GM12878 (cell line): ENCODE data around the gene NHEJ1. TPM values are rescaled to one million over a fixed set of nuclear protein-coding genes. Genes with fewer than 3 reads are reported as not detected.

Experiments used
- CBFB ChIP-seq: IDR thresholded peaks from 2 replicates; pipeline ENCODE4 v1.6.1; 2016; ENCODE audit warnings: antibody characterized with exemption, low read depth
- CBX5 ChIP-seq: sonication (generic); IDR thresholded peaks from 2 replicates; pipeline ENCODE4 v1.6.1; 2016; ENCODE audit warnings: low read depth, moderate library complexity, mild to moderate bottlenecking, inconsistent platforms
- E2F4 ChIP-seq: IDR thresholded peaks from 2 replicates; pipeline ENCODE4 v1.6.1; 2012; ENCODE audit warnings: low read depth, low read length, improper control_type of control experiment
- EGR1 ChIP-seq, 2 experiments: IDR thresholded peaks; 1 replicate in 1 of 2; 2 replicates in 1 of 2; pipeline ENCODE4 v1.6.1; 2011 to 2012; ENCODE audit warnings: low read depth in 2 of 2, low read length in 2 of 2, borderline replicate concordance in 1 of 2, mild to moderate bottlenecking in 1 of 2, moderate library complexity in 1 of 2
- EP300 ChIP-seq, 2 experiments: fragments of 150-350 bp in 1 of 2; IDR thresholded peaks; 2 replicates each; pipeline ENCODE4 v1.6.1; 2011 to 2012; ENCODE audit warnings: low read depth in 2 of 2, low read length in 2 of 2, borderline replicate concordance in 1 of 2, improper control_type of control experiment in 1 of 2, inconsistent platforms in 1 of 2; ENCODE audit not compliant: control insufficient read depth in 1 of 2
- FOXM1 ChIP-seq: IDR thresholded peaks from 2 replicates; pipeline ENCODE4 v1.6.1; 2012; ENCODE audit warnings: low read depth, mild to moderate bottlenecking, inconsistent platforms, low read length, moderate library complexity
- GABPA ChIP-seq: IDR thresholded peaks from 2 replicates; pipeline ENCODE4 v1.6.1; 2014; ENCODE audit warnings: antibody characterized with exemption, low read depth, mild to moderate bottlenecking, inconsistent platforms
- GATAD2B ChIP-seq: fragments of 450-650 bp; conservative IDR thresholded peaks from 2 replicates; pipeline ENCODE4 v1.6.1; 2017; ENCODE audit warnings: low read depth, mild to moderate bottlenecking, moderate library complexity
- HDGF ChIP-seq: fragments of 450-650 bp; IDR thresholded peaks from 2 replicates; pipeline ENCODE4 v1.6.1; 2016; ENCODE audit warnings: antibody characterized with exemption
- LARP7 ChIP-seq: fragments of 450-650 bp; IDR thresholded peaks from 2 replicates; pipeline ENCODE4 v1.6.1; 2017; ENCODE audit warnings: mild to moderate bottlenecking
- MEF2A ChIP-seq: IDR thresholded peaks from 2 replicates; pipeline ENCODE4 v1.6.1; 2011; ENCODE audit warnings: low read depth, mild to moderate bottlenecking, low read length, moderate library complexity; ENCODE audit not compliant: insufficient read depth
- MYB ChIP-seq: fragments of 150-350 bp; IDR thresholded peaks from 2 replicates; pipeline ENCODE4 v1.6.1; 2014; ENCODE audit warnings: mild to moderate bottlenecking, low read depth, low read length, borderline replicate concordance
- MYC ChIP-seq: IDR thresholded peaks from 2 replicates; pipeline ENCODE4 v1.6.1; 2011; ENCODE audit warnings: mild to moderate bottlenecking, low read length, moderate library complexity, inconsistent platforms; ENCODE audit not compliant: insufficient read depth, insufficient replicate concordance, insufficient read length, severe bottlenecking
- NFIC ChIP-seq: IDR thresholded peaks from 2 replicates; pipeline ENCODE4 v1.6.1; 2012; ENCODE audit warnings: low read depth, mild to moderate bottlenecking, inconsistent platforms, low read length, moderate library complexity
- NFXL1 ChIP-seq: fragments of 450-650 bp; IDR thresholded peaks from 2 replicates; pipeline ENCODE4 v1.6.1; 2017; ENCODE audit warnings: antibody characterized with exemption, mild to moderate bottlenecking, borderline replicate concordance
- NFYA ChIP-seq: IDR thresholded peaks from 2 replicates; pipeline ENCODE4 v1.6.1; 2011; ENCODE audit warnings: low read depth, mild to moderate bottlenecking, low read length, improper control_type of control experiment, borderline replicate concordance
- NFYB ChIP-seq: IDR thresholded peaks from 2 replicates; pipeline ENCODE4 v1.6.1; 2011; ENCODE audit warnings: low read depth, mild to moderate bottlenecking, low read length, improper control_type of control experiment, moderate library complexity; ENCODE audit not compliant: insufficient read depth
- NR2F1 ChIP-seq: fragments of 450-650 bp; conservative IDR thresholded peaks from 2 replicates; pipeline ENCODE4 v1.6.1; 2017; ENCODE audit warnings: mild to moderate bottlenecking
- PML ChIP-seq: IDR thresholded peaks from 2 replicates; pipeline ENCODE4 v1.6.1; 2012; ENCODE audit warnings: low read length, inconsistent platforms
- POLR2AphosphoS5 ChIP-seq: IDR thresholded peaks from 2 replicates; pipeline ENCODE4 v1.6.1; 2011; ENCODE audit warnings: mild to moderate bottlenecking, low read length, inconsistent platforms
- RAD21 ChIP-seq: IDR thresholded peaks from 2 replicates; pipeline ENCODE4 v1.6.1; 2011; ENCODE audit warnings: mild to moderate bottlenecking, low read depth, low read length, moderate library complexity; ENCODE audit not compliant: insufficient read depth
- SMAD1 ChIP-seq: fragments of 450-650 bp; IDR thresholded peaks from 2 replicates; pipeline ENCODE4 v1.6.1; 2018; ENCODE audit warnings: mild to moderate bottlenecking, low read depth; ENCODE audit not compliant: partially characterized antibody
- SMAD5 ChIP-seq: IDR thresholded peaks from 2 replicates; pipeline ENCODE4 v1.6.1; 2016; ENCODE audit warnings: antibody characterized with exemption, low read depth
- SP1 ChIP-seq: IDR thresholded peaks from one replicate; pipeline ENCODE4 v1.6.1; 2011; ENCODE audit warnings: low read depth, low read length
- SPI1 ChIP-seq: IDR thresholded peaks from 2 replicates; pipeline ENCODE4 v1.6.1; 2011; ENCODE audit warnings: low read depth, mild to moderate bottlenecking, low read length, moderate library complexity, borderline replicate concordance; ENCODE audit not compliant: insufficient read depth
- STAT3 ChIP-seq: IDR thresholded peaks from 2 replicates; pipeline ENCODE4 v1.6.1; 2011; ENCODE audit warnings: low read depth, low read length, improper control_type of control experiment
- WRNIP1 ChIP-seq: IDR thresholded peaks from 2 replicates; pipeline ENCODE4 v1.6.1; 2011; ENCODE audit warnings: low read depth, low read length, improper control_type of control experiment, borderline replicate concordance
- YBX1 ChIP-seq: fragments of 450-650 bp; IDR thresholded peaks from 2 replicates; pipeline ENCODE4 v1.6.1; 2016; ENCODE audit warnings: antibody characterized with exemption
- ZBED1 ChIP-seq: IDR thresholded peaks from 2 replicates; pipeline ENCODE4 v1.6.1; 2016; ENCODE audit warnings: borderline replicate concordance
- polyA plus RNA-seq, 11 experiments: library from polyadenylated mRNA; depleted of rRNA in 4 of 11; unstranded in 6 of 11; stranded (reverse) in 5 of 11; fragments of >200 nt; fragmentation: Nextera tagmentation in 4 of 11; fragmentation: Illumina TruSeq in 1 of 11; extraction: Ambion mirVana in 4 of 11; extraction: Trizol in 1 of 11; gene quantifications; 1 replicate in 1 of 11; 2 replicates in 10 of 11; pipeline versions ENCODE4 v1.2.1 to v1.2.3, GENCODE V29; 2011 to 2016; ENCODE audit warnings: inconsistent platforms in 2 of 11, missing spikeins in 2 of 11, low read depth in 1 of 11
- total RNA-seq, 4 experiments: library from RNA; depleted of rRNA in 3 of 4; stranded (reverse); fragments of >200 nt in 3 of 4; fragmentation: Illumina TruSeq in 1 of 4; extraction: Trizol in 1 of 4; gene quantifications; 2 replicates each; pipeline versions ENCODE4 v1.2.1 to v1.2.3, GENCODE V29; 2013 to 2021
- TF ChIP-seq, protein P1 (sequence below): fragments of 150-350 bp; IDR thresholded peaks from 2 replicates; pipeline ENCODE4 v1.6.1; 2014; ENCODE audit warnings: mild to moderate bottlenecking, low read depth, low read length

Gene NHEJ1
- total and polyA plus RNA-seq, 10 of the 15 experiments (the other 5 are each of a cell fraction or from before 2014, with no cell fraction given): 11.8 to 20.2 (median 17.0) TPM

- TF ChIP-seq GABPA: no peak
- TF ChIP-seq PML: peak; percentile 96
- TF ChIP-seq NFIC: no peak
- TF ChIP-seq NFYA: no peak
- TF ChIP-seq WRNIP1: no peak
- no peak for TF ChIP-seq SP1
- TF ChIP-seq MEF2A: no peak
- TF ChIP-seq E2F4: no peak
- TF ChIP-seq GATAD2B: peak; percentile 75
- TF ChIP-seq EGR1 (IDR thresholded peaks at IDR 0.05; ENCODE audit: borderline replicate concordance in 1 of 2, low read depth in 2 of 2, low read length in 2 of 2): peak; percentile 42 to 84; a peak in 2 of 3 replicates
- no peak for TF ChIP-seq MYC
- TF ChIP-seq NFYB: no peak
- TF ChIP-seq LARP7: 0 out of 2 replicates have a peak, but pooled peaks have one; percentile 71
- TF ChIP-seq POLR2AphosphoS5: peak; percentile 97
- no peak for TF ChIP-seq NFXL1
- peak; percentile 64 for TF ChIP-seq CBFB
- TF ChIP-seq CBX5: no peak
- TF ChIP-seq MYB: no peak
- TF ChIP-seq FOXM1: no peak
- TF ChIP-seq SPI1: 0 out of 2 replicates have a peak, but pooled peaks have one; percentile 1
- TF ChIP-seq ZBED1: no peak; the same call in 1 of the 2 replicates
- TF ChIP-seq STAT3: no peak
- TF ChIP-seq HDGF: 0 out of 2 replicates have a peak, but pooled peaks have one; percentile 40
- TF ChIP-seq RAD21: no peak
- TF ChIP-seq, protein P1, sequence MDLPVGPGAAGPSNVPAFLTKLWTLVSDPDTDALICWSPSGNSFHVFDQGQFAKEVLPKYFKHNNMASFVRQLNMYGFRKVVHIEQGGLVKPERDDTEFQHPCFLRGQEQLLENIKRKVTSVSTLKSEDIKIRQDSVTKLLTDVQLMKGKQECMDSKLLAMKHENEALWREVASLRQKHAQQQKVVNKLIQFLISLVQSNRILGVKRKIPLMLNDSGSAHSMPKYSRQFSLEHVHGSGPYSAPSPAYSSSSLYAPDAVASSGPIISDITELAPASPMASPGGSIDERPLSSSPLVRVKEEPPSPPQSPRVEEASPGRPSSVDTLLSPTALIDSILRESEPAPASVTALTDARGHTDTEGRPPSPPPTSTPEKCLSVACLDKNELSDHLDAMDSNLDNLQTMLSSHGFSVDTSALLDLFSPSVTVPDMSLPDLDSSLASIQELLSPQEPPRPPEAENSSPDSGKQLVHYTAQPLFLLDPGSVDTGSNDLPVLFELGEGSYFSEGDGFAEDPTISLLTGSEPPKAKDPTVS: no peak
- TF ChIP-seq NR2F1: peak; percentile 50; the same call in 1 of the 2 replicates
- TF ChIP-seq SMAD5: peak; percentile 92; the same call in 1 of the 2 replicates
- no peak for TF ChIP-seq YBX1
- TF ChIP-seq EP300 (IDR thresholded peaks at IDR 0.05; ENCODE audit: borderline replicate concordance in 1 of 2, control insufficient read depth in 1 of 2, low read depth in 2 of 2, low read length in 2 of 2): no peak
- TF ChIP-seq SMAD1: peak; percentile 77
These were observed 45.9 kb upstream of the NHEJ1 start, which contains the start of gene ZFAND2B (continued) for GRCh38 chr2:219206328-219207133.
